HCT116 (cell line): ENCODE results near the gene ZCCHC24. TPM values are rescaled to one million over a fixed set of nuclear protein-coding genes. Genes with fewer than 3 reads are reported as not detected.

ENCODE experiments used
- ATAC-seq: fragments of 200-7000 bp; cut with Tn5 transposase; 2 replicates; pipeline ENCODE4 v1.9.1; 2020; ENCODE audit warnings: mild to moderate bottlenecking, moderate library complexity
- BruUV-seq: library from RNA; stranded (reverse); fragments of 400-500 nt; replicated peaks from 2 replicates; lab custom pipeline; 2021; lab: Mats Ljungman, UMichigan
- CTCF ChIA-PET: fragments of 300-600 bp; sonication (Branson Sonifier 250); formaldehyde crosslinking; loops from one replicate; lab custom pipeline; 2021; ENCODE audit warnings: antibody characterized with exemption; lab: Charles Lee
- POLR2A ChIA-PET: fragments of 300-600, 350-600 bp; sonication (Branson Sonifier 250); formaldehyde crosslinking; loops from one replicate; lab custom pipeline; 2021; ENCODE audit warnings: antibody characterized with exemption; lab: Charles Lee
- RAD21 ChIA-PET, 2 experiments: fragments of 300-600 bp; sonication (Branson Sonifier 250); formaldehyde crosslinking; loops; one replicate each; lab custom pipeline; 2023; ENCODE audit warnings: low total read pairs in 2 of 2; ENCODE audit not compliant: uncharacterized antibody in 2 of 2, unreplicated experiment in 2 of 2, low non-redundant PET in 1 of 2; lab: Charles Lee
- DNase-seq: peaks from one replicate; pipeline ENCODE4 v3.0.0-alpha.2; 2010; ENCODE audit warnings: low read depth, low spot score
- H2AFZ ChIP-seq: fragments of 200-600 bp; shearing (Covaris generic), sonication (generic); 2 replicates; pipeline ENCODE4 v1.6.1; 2017; ENCODE audit warnings: low read depth, mixed run types, mixed read lengths, antibody characterized with exemption, low read length; ENCODE audit not compliant: poor library complexity, severe bottlenecking
- H3K27ac ChIP-seq: 2 replicates; pipeline ENCODE4 v1.5.1; 2012; ENCODE audit warnings: low read depth, low read length
- H3K27me3 ChIP-seq: fragments of 200-600 bp; sonication (generic); 2 replicates; pipeline ENCODE4 v1.6.1; 2016; ENCODE audit warnings: mixed run types, low read length, mixed read lengths; ENCODE audit not compliant: insufficient read depth
- H3K36me3 ChIP-seq, 2 experiments: fragments of 200-500 bp in 1 of 2; fragments of 200-600 bp in 1 of 2; sonication (Bioruptor generic) in 1 of 2; sonication (generic) in 1 of 2; 2 replicates each; pipeline versions ENCODE4 v1.5.1 to v1.6.1; 2014 to 2016; ENCODE audit warnings: low read length in 2 of 2, inconsistent platforms in 1 of 2, mixed read lengths in 1 of 2, mixed run types in 1 of 2; ENCODE audit not compliant: insufficient read depth in 2 of 2, control insufficient read depth in 1 of 2
- H3K4me1 ChIP-seq, 2 experiments: fragments of 200-600 bp in 1 of 2; sonication (generic) in 1 of 2; 2 replicates each; pipeline versions ENCODE4 v1.5.1 to v1.6.1; 2012 to 2017; ENCODE audit warnings: low read length in 2 of 2, inconsistent platforms in 1 of 2, mild to moderate bottlenecking in 1 of 2, mixed read lengths in 1 of 2, mixed run types in 1 of 2, moderate library complexity in 1 of 2; ENCODE audit not compliant: insufficient read depth in 2 of 2, control insufficient read depth in 1 of 2
- H3K4me2 ChIP-seq: fragments of 200-600 bp; sonication (generic); 2 replicates; pipeline ENCODE4 v1.6.1; 2017; ENCODE audit warnings: mixed run types, low read length, mixed read lengths
- H3K4me3 ChIP-seq, 2 experiments: fragments of 200-600 bp in 1 of 2; sonication (generic) in 1 of 2; replicated peaks in 1 of 2; 2 replicates each; pipeline ENCODE4 v1.5.1; 2011 to 2016; ENCODE audit warnings: low read length in 2 of 2, control low read depth in 1 of 2, low read depth in 1 of 2, mild to moderate bottlenecking in 1 of 2, mixed read lengths in 1 of 2, mixed run types in 1 of 2
- H3K79me2 ChIP-seq: fragments of 200-600 bp; sonication (generic); 2 replicates; pipeline ENCODE4 v1.6.1; 2017; ENCODE audit warnings: mild to moderate bottlenecking, mixed run types, low read length, moderate library complexity, mixed read lengths; ENCODE audit not compliant: insufficient read depth
- H3K9ac ChIP-seq: fragments of 200-600 bp; sonication (generic); 2 replicates; pipeline ENCODE4 v1.6.1; 2016; ENCODE audit warnings: low read length, mixed read lengths
- H3K9me2 ChIP-seq: fragments of 200-600 bp; sonication (generic), shearing (Covaris generic); 2 replicates; pipeline ENCODE4 v1.6.1; 2017; ENCODE audit warnings: mixed run types, mild to moderate bottlenecking, moderate library complexity; ENCODE audit not compliant: insufficient read depth
- H3K9me3 ChIP-seq, 2 experiments: fragments of 200-500 bp in 1 of 2; fragments of 200-600 bp in 1 of 2; sonication (Bioruptor generic) in 1 of 2; sonication (generic) in 1 of 2; 2 replicates each; pipeline ENCODE4 v1.6.1; 2014 to 2017; ENCODE audit warnings: low read length in 2 of 2, mixed read lengths in 2 of 2, inconsistent platforms in 1 of 2, low read depth in 1 of 2, mild to moderate bottlenecking in 1 of 2, mixed run types in 1 of 2, moderate library complexity in 1 of 2; ENCODE audit not compliant: control insufficient read depth in 1 of 2, insufficient read depth in 1 of 2
- H4K20me1 ChIP-seq: fragments of 200-600 bp; sonication (generic), shearing (Covaris generic); 2 replicates; pipeline ENCODE4 v1.6.1; 2017; ENCODE audit warnings: mixed run types, mild to moderate bottlenecking, moderate library complexity; ENCODE audit not compliant: insufficient read depth
- EZH2phosphoT487 ChIP-seq: fragments of 200-600 bp; IDR thresholded peaks from 2 replicates; pipeline ENCODE4 v1.6.1; 2018; ENCODE audit warnings: antibody characterized with exemption, borderline replicate concordance
- JUND ChIP-seq: IDR thresholded peaks from 2 replicates; pipeline ENCODE4 v1.6.1; 2012
- MAX ChIP-seq: IDR thresholded peaks from 2 replicates; pipeline ENCODE4 v1.6.1; 2012
- SP1 ChIP-seq: IDR thresholded peaks from 2 replicates; pipeline ENCODE4 v1.6.1; 2012; ENCODE audit warnings: low read depth
- ZFX ChIP-seq: fragments of 450-650 bp; IDR thresholded peaks from 2 replicates; pipeline ENCODE4 v1.6.1; 2017
- ZNF274 ChIP-seq: fragments of 200-500 bp; sonication (Bioruptor generic); IDR thresholded peaks from 2 replicates; pipeline ENCODE4 v1.6.1; 2014; ENCODE audit warnings: mild to moderate bottlenecking, low read depth, low read length, inconsistent platforms
- intact Hi-C: fragments of 100-400 bp; cut with micrococcal nuclease; formaldehyde crosslinking; loops from 2 replicates; pipeline ENCODE4 v1.10.0; 2022
- total RNA-seq: library from RNA; stranded (reverse); gene quantifications from one replicate; pipeline ENCODE4 v1.2.1, GENCODE V29; 2021; ENCODE audit not compliant: unreplicated experiment

The ZCCHC24 gene
- total RNA-seq, 1 experiment from 2014 or later, result 7.0 TPM

- peak overlapping the region; percentile 41 for H3K9ac ChIP-seq
- intact Hi-C loops, result loop anchor here (1.0 kb wide), 1 partner anchor 41 kb away; no protein-coding TSS in a partner anchor
- ChIA-PET RAD21 (interaction anchor here in 1 of 2 experiments (0.7 kb wide), 2 partner anchors 15 to 42 kb away, joined by 3 read pairs; no protein-coding TSS in a partner anchor), POLR2A (interaction anchor here (0.6 to 1.0 kb wide), 4 partner anchors 20 to 80 kb away, joined by 3 read pairs; no protein-coding TSS in a partner anchor), CTCF (interaction anchor here (1.0 to 1.6 kb wide), 3 partner anchors 14 to 71 kb away, joined by 3 to 6 read pairs (median 3); no protein-coding TSS in a partner anchor)
- peak overlapping the region; percentile 11; the same call in 1 of the 2 replicates for H3K27ac ChIP-seq
- no peaks in the 10 kb centered on the region for H3K9me2 ChIP-seq
- ATAC-seq (peak; percentile 8), DNase-seq (no peak)
- H3K36me3 ChIP-seq, result no peaks in the 10 kb centered on the region
- H3K4me3 ChIP-seq, result peak overlapping the region; percentile 35 to 58
- no TSS peak for BruUV-seq
- TF ChIP-seq MAX (peak; percentile 16; the same call in 1 of the 2 replicates), JUND (no peak), SP1 (no peak), ZFX (no peak)
- H3K9me3 ChIP-seq, result no peaks in the 10 kb centered on the region
- no peaks in the 10 kb centered on the region for H3K27me3 ChIP-seq
- no peaks in the 10 kb centered on the region for H4K20me1 ChIP-seq
- peak overlapping the region; percentile 96 for H3K4me2 ChIP-seq
- H3K79me2 ChIP-seq, result no peaks in the 10 kb centered on the region; the same call in 1 of the 2 replicates
- peaks cover 17 to 42% of the 10 kb centered on the region in 2 experiments for H3K4me1 ChIP-seq
- H2AFZ ChIP-seq, result peak overlapping the region; percentile 91
These were observed 743 bp upstream of the ZCCHC24 start for GRCh38 chr10:79445977-79446757.

GRCh38 chr10:79444199-79445119 is 965 bp downstream of the ZCCHC24 start:
- H4K20me1 ChIP-seq, result no peaks in the 10 kb centered on the region
- H3K79me2 ChIP-seq, result no peaks in the 10 kb centered on the region; the same call in 1 of the 2 replicates
- peak overlapping the region; percentile 96 for H3K4me2 ChIP-seq
- ChIA-PET CTCF (no interaction called here), RAD21 (no interaction called here), POLR2A (no interaction called here)
- H3K27ac ChIP-seq, result peak overlapping the region; percentile 31; the same call in 1 of the 2 replicates
- TF ChIP-seq ZNF274 (no peak), ZFX (0 out of 2 replicates have a peak, but pooled peaks have one; percentile 17), EZH2phosphoT487 (no peak)
- no TSS peak for BruUV-seq
- H3K9ac ChIP-seq, result peak overlapping the region; percentile 63
- intact Hi-C loops, result loop anchor here (1.0 kb wide), 1 partner anchor 43 kb away; no protein-coding TSS in a partner anchor
- peaks cover 12 to 48% of the 10 kb centered on the region in 2 experiments for H3K4me1 ChIP-seq
- DNase-seq (no peak), ATAC-seq (peak; percentile 48)
- H3K4me3 ChIP-seq, result peak overlapping the region; percentile 58 to 68
- H3K9me3 ChIP-seq, result no peaks in the 10 kb centered on the region
- H3K27me3 ChIP-seq, result no peaks in the 10 kb centered on the region
- no peaks in the 10 kb centered on the region for H3K9me2 ChIP-seq
- H3K36me3 ChIP-seq, result no peaks in the 10 kb centered on the region
- H2AFZ ChIP-seq, result no peak overlapping the region
